Activated CD4-positive, CD25-positive, alpha-beta regulatory T cell (primary cell): ENCODE measurements around the gene ATAD3B.
"Not testable (repeated sequence)": the region's sequence is repeated elsewhere in the genome, so short reads cannot be mapped to it uniquely, and the experiment has no call there.

Source experiments
- DNase-seq, 4 experiments: peaks; one replicate each; lab custom pipeline; 2025; lab: John Stamatoyannopoulos, UW

ATAD3B gene, protein sequence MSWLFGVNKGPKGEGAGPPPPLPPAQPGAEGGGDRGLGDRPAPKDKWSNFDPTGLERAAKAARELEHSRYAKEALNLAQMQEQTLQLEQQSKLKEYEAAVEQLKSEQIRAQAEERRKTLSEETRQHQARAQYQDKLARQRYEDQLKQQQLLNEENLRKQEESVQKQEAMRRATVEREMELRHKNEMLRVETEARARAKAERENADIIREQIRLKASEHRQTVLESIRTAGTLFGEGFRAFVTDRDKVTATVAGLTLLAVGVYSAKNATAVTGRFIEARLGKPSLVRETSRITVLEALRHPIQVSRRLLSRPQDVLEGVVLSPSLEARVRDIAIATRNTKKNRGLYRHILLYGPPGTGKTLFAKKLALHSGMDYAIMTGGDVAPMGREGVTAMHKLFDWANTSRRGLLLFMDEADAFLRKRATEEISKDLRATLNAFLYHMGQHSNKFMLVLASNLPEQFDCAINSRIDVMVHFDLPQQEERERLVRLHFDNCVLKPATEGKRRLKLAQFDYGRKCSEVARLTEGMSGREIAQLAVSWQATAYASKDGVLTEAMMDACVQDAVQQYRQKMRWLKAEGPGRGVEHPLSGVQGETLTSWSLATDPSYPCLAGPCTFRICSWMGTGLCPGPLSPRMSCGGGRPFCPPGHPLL

DNA sequence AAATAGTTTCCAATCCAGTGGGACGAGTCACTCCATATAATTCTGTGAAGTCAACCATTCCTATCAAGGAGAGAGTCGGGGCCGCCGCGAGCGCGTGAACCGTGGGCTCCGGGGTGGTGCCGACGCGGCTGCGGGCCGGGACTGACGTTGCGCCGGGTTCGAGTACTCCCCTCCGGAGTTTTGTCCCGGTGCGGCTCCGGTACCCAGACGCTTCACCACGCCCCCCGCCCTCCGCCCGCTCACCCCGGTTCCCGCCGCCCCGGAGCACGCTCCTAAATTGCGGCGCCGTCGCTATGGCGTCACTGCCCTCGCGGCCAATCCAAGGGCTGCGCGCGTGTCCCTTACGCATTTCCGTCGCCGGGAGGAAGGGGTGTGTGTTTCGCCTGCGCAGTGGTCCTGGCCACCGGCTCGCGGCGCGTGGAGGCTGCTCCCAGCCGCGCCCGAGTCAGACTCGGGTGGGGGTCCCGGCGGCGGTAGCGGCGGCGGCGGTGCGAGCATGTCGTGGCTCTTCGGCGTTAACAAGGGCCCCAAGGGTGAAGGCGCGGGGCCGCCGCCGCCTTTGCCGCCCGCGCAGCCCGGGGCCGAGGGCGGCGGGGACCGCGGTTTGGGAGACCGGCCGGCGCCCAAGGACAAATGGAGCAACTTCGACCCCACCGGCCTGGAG, at the start of gene ATAD3B:
Gene ATAD3B (plus strand): TSS at position 377 of the 664 bp plus-strand sequence. CDS start 120 bp downstream, at position 497.
- peak; percentile 77 to 84 (median 80) for DNase-seq

DNA sequence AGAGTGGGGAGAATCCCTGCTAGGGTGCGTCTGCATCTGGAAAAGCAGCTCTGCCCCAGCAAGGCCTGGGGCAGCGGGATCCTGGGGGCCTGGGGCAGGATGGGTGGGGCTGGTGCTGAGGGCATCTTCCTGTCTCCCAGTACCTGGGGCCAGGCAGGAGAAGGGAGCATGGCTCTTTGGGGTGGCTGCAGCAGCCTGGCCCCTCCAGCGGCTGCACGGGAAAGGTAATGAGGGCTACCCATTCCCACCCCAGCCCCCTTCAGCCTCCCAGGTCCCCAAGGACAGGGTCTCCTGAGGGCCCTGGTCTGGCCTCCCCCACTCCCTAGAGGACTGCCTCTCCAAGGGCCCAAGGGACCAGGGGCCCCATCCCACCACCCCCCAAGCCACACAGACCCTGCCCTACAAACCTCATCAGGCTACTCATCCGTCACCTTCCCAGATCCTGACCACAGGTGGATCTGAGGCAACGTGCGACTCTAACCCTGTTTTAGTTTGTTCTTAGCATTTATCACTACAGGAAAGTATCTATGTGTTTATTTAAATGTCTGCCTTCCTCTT, 49.6 kb upstream of the ATAD3B start:
- DNase-seq, result no peak

DNA sequence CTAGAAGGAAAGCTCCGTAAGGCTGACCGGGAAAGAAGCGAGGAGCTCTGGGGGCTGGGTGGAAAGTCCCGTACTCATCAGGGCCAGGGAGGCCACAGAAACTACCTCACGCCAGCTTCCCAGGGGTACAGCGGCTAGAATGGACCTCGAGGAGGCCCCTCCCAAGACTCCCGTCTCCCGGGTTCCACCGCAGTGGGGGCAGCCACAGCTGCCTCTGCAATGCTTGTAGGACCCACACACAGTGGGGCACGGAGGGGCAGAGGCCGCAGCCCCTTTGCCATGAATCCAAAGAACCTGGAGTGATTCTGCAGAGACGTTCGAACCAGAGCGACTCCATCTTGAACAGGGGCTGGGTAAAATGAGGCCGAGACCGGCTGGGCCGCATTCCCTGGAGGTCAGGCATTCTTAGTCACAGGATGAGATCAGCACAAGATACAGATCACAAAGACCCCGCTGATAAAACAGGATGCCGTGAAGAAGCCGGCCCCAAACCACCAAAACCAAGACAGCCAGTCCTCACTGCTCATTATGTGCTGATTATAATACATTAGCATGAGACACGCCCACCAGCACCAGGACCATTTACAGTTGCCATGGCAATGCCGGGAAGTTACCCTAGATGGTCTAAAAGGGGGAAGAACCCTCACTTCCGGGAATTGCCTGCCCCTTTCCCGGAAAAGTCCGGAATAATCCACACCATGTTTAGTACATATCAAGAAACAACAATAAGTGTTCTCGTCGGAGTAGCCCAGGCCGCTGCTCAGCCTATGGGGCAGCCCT, 48.9 kb upstream of the ATAD3B start:
- no peak for DNase-seq

DNA sequence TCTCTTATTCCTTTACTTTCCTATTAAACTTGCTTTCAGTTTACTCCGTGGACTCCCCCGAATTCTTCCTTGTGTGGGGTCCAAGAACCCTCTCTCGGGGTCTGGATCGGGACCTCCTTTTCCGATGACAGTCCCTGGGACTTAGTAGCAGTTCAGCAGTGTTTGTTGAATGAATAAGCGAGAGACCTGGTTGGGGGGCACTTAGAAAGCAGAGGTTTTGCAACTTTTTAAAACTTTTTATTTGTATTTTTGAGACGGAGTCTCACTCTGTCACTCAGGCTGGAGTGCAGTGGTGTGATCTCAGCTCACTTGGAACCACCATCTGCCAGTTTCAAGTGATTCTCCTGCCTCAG, 48.3 kb upstream of the ATAD3B start:
- no peak for DNase-seq

DNA sequence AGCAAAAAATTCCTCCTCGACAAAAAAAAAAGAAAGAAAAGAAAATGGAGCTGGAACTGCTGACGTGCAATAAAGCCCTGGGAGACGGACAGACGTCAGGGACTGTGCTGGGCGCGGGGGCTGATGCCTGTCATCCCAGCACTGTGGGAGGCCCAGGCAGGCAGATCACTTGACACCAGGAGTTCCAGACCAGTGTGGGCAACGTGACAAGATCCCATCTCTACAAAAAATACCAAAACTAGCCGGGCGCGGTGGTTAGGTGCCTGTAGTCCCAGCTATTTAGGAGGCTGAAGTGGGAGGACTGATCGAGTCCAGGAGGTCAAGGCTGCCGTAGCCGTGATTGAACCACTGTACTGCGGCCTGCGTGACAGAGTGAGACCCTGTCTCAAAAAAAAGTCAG, 46.9 kb upstream of the ATAD3B start:
- no peak for DNase-seq

DNA sequence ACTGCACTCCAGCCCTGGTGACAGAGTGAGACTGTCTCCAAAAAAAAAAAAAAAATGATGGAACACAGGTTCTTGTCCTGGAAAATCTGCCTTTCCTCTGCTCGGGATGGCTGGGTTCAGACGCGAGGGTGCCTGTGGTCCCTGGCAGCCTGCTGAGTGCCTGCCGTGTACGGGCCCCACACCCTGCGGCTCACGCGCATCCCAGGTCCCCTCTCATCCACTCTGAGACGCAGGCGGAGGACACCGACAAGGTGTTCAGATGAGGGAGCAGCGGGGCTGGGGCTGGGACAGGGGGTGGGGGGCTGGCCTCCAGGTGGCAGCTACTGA, 46.2 kb upstream of the ATAD3B start:
- no peak for DNase-seq

DNA sequence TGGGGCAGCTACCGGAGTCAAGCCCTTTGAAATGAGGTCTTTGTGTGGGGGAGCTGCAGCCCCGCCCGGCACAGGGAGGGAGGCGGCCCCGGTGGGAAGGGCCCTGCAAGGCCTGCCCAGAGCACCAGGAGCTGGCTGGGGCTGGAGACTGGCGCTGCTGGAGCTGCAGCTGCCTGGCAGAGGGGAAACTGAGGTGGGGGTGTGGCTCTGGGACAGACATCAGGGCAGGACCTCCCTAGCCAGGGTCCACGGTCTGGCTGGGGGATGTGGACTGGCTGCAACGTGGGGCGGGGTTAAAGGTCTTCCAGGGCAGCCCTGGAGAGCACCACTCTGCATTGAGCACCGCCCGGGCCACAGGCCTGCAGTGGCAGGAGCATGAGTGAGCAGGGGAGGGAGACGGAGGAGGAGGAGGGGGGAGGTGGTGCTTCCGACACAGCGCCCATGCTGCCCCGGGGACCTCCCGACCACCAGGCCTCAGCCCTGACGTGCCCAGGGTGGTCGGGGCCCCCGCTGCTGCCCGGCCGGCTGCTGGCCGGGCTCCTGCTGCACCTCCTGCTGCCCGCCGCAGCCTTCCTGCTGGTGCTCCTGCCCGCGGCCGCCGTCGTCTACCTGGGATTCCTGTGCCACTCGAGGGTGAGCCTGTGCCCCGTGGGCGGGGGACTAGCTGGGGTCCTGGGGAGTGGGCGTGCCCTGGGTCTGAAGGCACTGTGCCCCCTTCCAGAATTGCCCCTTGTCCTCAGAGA, 45.6 kb upstream of the ATAD3B start:
- DNase-seq, result no peak

DNA sequence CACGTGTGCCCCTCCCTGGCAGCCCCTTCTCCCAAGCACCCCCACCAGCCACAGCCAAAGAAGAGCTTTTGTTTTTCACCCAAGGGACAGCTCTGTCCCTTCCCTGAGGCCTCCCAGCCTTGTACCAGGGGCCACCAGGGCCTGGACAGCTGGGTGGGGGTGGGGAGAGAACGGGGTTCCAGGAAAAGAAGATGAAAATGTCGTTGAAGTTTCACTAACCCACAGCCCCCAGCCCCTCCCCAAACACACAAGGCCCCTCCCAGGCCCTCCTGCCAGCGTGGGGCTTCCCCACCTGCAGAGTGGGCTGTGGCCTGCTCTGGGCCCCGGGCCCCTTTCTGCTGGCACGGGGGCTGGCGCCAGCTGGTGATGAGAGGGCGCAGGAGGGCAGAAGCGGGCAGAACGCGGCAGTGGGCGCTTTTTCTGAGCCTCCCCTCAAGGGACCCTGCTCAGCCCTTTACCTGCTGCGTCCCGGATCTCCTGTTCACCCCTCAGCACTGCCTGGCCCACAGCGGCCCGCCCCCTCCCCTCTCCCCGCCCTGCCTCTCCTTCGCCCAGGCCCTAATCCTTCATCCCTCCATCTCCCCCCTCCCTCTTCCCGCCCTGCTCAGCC, 45.0 kb upstream of the ATAD3B start:
- DNase-seq, result no peak

DNA sequence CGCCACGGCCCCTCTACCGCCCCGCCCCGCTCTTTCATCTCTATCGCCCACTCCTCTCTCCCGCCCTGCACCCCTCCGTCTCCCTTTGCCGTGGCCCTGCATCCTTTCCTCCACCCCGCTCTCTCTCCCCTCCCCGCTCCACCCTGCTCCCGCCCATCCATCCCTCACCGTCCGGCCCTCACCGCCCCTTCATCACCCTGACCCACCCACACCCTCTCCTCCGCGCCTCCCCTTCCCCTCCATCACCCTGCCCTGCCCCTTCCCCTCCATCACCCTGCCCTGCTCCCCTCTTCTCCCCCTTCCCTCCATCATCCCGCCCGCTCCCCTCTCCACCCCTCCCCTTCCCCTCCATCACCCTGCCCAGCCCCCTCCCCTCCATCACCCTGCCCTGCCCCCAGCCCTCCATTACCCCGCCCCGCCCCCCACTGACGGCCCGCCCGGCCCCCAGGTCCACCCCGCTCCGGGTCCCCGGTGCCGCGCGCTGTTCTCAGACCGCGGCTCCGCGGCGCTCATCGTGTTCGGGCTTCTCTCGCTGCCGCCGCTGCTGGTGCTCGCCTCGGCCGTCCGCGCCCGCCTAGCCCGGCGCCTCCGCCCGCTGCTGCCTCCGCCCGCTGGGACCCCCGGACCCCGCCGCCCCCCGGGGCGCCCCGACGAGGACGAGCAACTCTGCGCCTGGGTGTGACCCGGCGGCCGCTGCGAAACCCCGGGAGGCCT, 44.3 kb upstream of the ATAD3B start:
- DNase-seq, result no peak

DNA sequence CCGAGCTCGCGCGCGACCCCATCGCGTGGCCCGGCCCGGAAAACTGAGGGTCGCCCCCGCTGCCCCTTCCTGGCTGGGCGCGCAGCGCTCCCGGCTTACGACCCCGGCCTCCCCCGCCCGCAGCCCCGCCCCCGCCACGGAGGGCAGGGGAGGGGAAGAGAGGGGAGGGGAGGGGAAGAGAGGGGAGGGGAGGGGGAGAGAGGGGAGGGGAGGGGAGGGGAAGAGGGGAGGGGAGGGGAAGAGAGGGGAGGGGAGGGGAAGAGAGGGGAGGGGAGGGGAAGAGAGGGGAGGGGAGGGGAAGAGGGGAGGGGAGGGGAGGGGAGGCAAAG, 43.8 kb upstream of the ATAD3B start:
- no peak for DNase-seq

DNA sequence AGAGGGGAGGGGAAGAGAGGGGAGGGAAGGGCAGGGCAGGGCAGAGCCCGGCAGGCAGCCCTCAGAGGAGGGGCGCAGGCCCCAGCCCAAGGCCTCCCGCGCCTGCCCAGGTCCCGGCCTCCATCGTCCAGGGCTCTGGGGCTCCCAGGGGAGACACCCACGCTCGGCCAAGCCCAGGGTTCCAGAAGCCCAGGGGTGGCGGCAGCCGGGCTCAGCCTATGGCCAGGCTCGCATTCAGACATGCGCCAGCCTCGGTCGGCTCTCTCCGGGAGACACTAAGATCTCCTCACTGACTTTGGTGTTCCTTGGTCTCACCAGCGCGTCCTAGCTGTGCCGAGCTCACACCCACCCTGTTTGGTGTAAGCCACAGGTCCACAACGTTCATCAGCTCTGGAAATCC, 43.4 kb upstream of the ATAD3B start:
- DNase-seq, result no peak

DNA sequence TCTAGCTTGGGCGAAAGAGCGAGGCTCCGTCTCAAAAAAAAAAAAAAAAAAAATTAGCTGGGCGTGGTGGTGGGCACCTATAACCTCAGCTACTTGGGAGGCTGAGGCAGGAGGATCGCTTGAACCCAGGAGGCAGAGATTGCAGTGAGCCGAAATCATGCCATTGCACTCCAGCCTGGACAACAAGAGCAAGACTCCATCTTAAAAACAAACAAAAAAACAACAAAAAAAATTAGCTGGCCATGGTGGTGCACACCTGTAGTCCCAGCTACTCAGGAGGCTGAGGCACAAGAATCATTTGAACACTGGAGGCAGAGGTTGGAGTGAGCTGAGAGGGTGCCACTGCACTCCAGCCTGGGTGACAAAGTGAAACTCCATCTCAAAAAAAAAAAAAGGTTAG, 42.6 kb upstream of the ATAD3B start:
- not testable (repeated sequence) for DNase-seq

DNA sequence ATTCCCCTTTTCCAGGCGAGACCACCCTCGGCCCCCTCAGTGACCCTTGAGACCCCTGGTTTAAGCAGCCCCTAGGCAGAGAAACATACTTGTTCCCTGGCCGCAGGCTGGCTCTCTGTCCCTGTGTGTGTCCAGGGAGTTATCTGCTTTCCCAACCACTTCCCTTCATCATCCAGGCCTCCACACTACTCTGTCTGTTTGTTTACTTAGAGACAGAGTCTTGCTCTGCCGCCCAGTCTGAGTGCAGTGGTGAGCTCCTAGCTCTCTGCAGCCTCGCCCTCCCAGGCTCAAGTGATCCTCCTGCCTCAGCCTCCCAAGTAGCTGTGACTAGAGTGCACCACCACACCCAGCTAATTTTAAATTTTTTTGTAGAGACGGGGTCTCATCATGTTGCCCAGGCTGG, 41.9 kb upstream of the ATAD3B start:
- DNase-seq, result no peak

DNA sequence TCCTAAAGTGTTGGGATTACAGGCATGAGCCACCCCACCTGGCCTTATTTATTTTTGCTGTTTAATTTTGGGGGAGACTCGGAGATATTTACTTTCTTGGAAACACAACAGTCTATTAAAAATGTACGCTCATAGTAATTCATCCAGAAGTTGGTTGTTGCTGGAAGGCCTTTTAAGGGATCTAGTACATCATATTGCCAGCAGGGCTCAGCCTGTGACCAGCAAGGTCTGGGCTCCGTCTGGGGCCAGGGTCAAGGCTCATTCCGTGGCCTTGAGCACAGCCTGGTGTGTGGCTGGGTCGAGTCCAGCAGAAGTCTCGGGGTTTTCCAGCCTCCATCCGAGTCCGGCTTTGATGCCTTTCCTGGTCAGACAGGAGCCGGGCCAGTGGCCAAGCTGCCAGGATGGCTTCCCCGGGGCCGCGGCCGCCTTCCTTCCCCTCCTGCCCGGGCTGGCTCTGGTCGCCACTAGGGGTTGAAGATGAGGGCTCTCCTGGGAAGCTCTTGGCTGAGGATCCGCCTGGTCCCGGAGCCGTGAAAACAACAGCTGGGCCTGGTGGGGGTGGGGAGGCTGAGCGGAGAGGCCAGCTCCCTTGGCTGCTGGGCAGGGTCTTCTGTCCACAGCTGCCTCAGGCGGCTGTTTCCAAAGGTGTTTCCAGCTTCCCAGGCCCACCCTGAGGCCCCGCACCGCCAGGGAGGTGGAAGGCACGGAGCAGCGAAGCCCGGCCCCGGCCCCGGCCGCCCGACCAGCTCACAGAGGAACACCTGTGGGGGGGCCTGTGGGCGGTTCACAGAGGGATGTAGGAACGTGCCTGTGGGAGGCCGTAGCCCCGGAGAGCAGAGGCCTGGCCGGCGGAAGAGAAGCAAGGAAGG, 41.2 kb upstream of the ATAD3B start:
- no peak for DNase-seq

DNA sequence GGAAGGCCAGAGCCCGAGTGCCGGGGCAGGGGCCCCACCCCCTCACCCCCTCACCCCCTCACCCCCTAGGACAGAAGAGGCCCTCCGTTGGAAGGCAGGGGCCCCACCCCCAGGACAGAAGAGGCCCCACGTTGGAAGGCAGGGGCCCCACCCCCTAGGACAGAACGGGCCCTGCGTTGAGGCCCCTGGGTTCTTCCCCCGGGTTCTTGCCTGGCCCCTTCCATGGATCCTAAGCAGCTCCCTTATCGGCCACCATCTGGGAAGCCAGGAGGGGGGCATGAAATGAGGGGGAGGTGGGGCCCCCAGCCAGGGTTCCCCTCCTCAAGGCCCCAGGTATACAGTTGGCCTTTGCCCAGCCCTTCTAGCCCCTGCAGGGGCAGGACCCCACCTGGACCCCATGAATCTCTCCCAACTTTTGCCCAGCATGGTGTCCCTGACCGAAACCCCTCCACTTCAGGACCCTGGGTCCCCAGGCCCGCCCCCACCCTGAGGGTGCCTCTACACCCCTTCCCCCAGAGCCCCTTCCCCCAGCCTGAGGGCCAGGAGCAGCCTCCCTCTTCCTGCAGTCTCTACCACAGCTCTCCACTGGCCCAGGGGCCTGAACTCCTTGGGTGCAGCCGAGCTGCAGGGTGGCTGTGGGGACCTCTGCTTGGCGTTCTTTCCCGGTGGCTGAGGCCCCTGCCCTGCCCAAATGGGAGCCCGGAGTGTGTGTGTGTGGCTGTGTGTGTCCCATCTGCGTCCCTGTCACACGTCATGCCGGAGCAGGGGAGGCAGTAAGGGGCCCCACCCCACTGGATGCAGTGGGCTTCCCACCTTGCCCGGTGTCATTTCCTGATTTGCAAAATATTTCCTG, 40.3 kb upstream of the ATAD3B start:
- DNase-seq, result no peak

DNA sequence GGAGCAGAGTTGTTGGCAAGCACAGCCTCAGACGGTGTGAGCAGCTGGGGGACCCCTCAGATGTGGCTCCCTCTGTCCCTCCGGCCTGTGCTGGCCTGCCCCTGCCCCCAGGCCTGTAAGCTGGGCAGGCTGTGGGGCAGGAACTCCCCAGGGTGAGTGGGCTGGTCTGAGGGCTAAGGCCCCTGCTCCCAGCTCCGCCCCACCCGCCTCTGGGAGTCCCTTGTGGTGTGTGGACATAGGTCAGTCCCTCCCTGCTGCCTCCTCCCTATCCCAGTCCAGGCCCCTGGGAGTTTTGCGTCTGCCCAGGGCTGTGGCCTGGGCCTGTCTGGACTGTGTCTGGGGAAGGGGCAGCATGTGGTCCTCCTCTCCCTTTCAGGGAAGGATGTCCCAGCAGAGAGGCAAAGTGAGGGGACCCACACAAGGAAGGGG, 39.7 kb upstream of the ATAD3B start:
- no peak for DNase-seq

DNA sequence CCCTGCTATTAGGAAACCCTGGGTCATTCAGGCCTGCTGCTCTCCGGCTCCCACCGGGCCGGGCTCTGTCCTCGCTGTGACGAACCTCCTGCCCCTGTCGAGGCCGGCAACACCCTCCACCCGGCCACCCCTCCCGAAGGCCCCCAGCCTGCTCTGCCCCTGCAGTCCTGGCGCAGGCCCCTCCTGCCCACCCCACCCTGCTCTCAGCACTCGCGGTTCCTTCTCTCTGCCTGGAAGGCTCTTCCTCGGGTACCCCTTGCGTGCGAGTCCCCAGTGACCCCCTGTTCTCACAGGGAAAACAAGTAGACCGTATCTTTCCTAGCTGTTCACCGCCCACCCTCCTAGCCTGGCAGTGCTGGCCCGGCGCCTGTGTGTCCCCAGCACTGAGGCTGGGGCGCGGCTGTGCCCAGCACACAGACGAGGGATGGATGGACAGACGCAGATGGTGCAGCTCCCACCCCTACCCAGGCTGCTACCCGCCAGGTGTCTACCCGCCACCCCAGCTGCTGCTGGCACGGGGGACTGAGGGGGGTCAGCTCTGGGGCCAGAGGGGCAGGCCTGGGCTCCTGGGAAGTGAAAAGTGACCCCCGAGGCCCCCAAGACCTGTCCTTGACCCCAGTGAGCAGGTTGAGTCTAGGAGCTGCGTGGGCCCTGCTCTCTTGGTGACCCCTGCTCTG, 39.2 kb upstream of the ATAD3B start:
- DNase-seq, result no peak
